GM12873 (cell line): ENCODE results near the gene HEPACAM.

Experiments used
- CTCF ChIP-seq: IDR thresholded peaks from 2 replicates; pipeline ENCODE4 v1.5.1; 2012; ENCODE audit warnings: low read depth, mild to moderate bottlenecking, moderate library complexity, low read length, control low read depth; ENCODE audit not compliant: insufficient read depth; ENCODE audit errors: missing control alignments

Gene HEPACAM

GRCh38 chr11:124917115-124917637 is 18.7 kb downstream of the HEPACAM start:
- no peak for TF ChIP-seq CTCF

GRCh38 chr11:124916370-124916710 is 19.5 kb downstream of the HEPACAM start:
- no peak for TF ChIP-seq CTCF

- TF ChIP-seq CTCF: no peak
These were observed 20.1 kb downstream of the HEPACAM start for GRCh38 chr11:124915541-124916369.

- TF ChIP-seq CTCF: no peak
These were observed 33.2 kb downstream of the HEPACAM start for GRCh38 chr11:124902616-124903015.

- TF ChIP-seq CTCF: no peak
These were observed 35.4 kb downstream of the HEPACAM start for GRCh38 chr11:124900464-124900863.

GRCh38 chr11:124899383-124900145 is 36.3 kb downstream of the HEPACAM start:
- no peak for TF ChIP-seq CTCF

GRCh38 chr11:124898711-124899110 is 37.1 kb downstream of the HEPACAM start:
- TF ChIP-seq CTCF: no peak
